Cardiac fibroblast (primary cell): ENCODE results near the gene CLIC1.

ENCODE experiments used
- DNase-seq, 2 donors: peaks; one replicate each; pipeline versions ENCODE4 v3.0.0 to v3.0.0-alpha.2; 2010; ENCODE audit warnings: low read depth in 2 of 2
- H3K4me3 ChIP-seq, 2 donors: replicated peaks in 1 of 2; 1 replicate in 1 of 2; 2 replicates in 1 of 2; pipeline ENCODE4 v1.5.1; 2011; ENCODE audit warnings: low read depth in 2 of 2, low read length in 2 of 2, mild to moderate bottlenecking in 2 of 2, moderate library complexity in 1 of 2
- CTCF ChIP-seq: IDR thresholded peaks from one replicate; pipeline ENCODE4 v1.5.1; 2011; ENCODE audit warnings: low read depth, mild to moderate bottlenecking, low read length, inconsistent platforms

Gene CLIC1

GRCh38 chr6:31723245-31723979 is 12.9 kb downstream of the CLIC1 start, which contains the start of gene MPIG6B:
Gene MPIG6B (plus strand): TSS chr6:31723373. CDS start chr6:31723384, 11 bp downstream.
- no peak for DNase-seq
- no peak for TF ChIP-seq CTCF
- no peak within 1 kb of the TSS for H3K4me3 ChIP-seq

GRCh38 chr6:31722173-31722572 is 14.2 kb downstream of the CLIC1 start:
- TF ChIP-seq CTCF: no peak
- no peak overlapping the region for H3K4me3 ChIP-seq
- no peak for DNase-seq

- no peak within 1 kb of the TSS for H3K4me3 ChIP-seq
- TF ChIP-seq CTCF: no peak
- no peak for DNase-seq
These were observed 14.8 kb downstream of the CLIC1 start, which contains the start of gene LY6G6C for GRCh38 chr6:31721351-31722020. Gene LY6G6C (minus strand): TSS chr6:31721746. CDS start chr6:31721679, 67 bp downstream.

GRCh38 chr6:31720196-31720770 is 16.0 kb downstream of the CLIC1 start:
- no peak for TF ChIP-seq CTCF
- no peak for DNase-seq
- H3K4me3 ChIP-seq: no peak overlapping the region

GRCh38 chr6:31719001-31719400 is 17.3 kb downstream of the CLIC1 start:
- DNase-seq: no peak
- TF ChIP-seq CTCF: no peak
- H3K4me3 ChIP-seq: no peak overlapping the region

GRCh38 chr6:31718265-31718664 is 18.1 kb downstream of the CLIC1 start:
- DNase-seq: no peak
- no peak overlapping the region for H3K4me3 ChIP-seq
- no peak for TF ChIP-seq CTCF
